Measurements from ENCODE around the gene KRT74. TPM values are rescaled to one million over a fixed set of nuclear protein-coding genes. Genes with fewer than 3 reads are reported as not detected.

The KRT74 gene
- total RNA-seq, 2 experiments from 2014 or later, result not detected

- intact Hi-C loops (cut with micrococcal nuclease; ENCODE audit: unreplicated experiment), result no loop called here
- no peak overlapping the region for H3K4me2 ChIP-seq (ENCODE audit: low read length)
- H2AFZ ChIP-seq (ENCODE audit: low read length), result no peak overlapping the region
- no peaks in the 10 kb centered on the region for H3K9me3 ChIP-seq (ENCODE audit: low read length)
- BruUV-seq (replicated peaks), result no TSS peak
- H3K27ac ChIP-seq (ENCODE audit: low read depth, low read length, poor library complexity, severe bottlenecking), result no peak overlapping the region
- no peaks in the 10 kb centered on the region for H3K36me3 ChIP-seq (ENCODE audit: insufficient read depth, low read length)
- H3K4me1 ChIP-seq (ENCODE audit: insufficient read depth, low read length, poor library complexity, severe bottlenecking), result no peaks in the 10 kb centered on the region
- H4K20me1 ChIP-seq (ENCODE audit: insufficient read depth, low read length), result no peaks in the 10 kb centered on the region; the same call in 1 of the 2 replicates
- CTCF ChIA-PET (ENCODE audit: unreplicated experiment), result no interaction called here
- POLR2A ChIA-PET, result no interaction called here
- no peak overlapping the region for H3K4me3 ChIP-seq (ENCODE audit: low read depth, low read length, poor library complexity, severe bottlenecking)
- no peak for TF ChIP-seq EZH2phosphoT487 (IDR thresholded peaks at IDR 0.05; ENCODE audit: borderline replicate concordance, low read depth, low read length)
- TF ChIP-seq CTCF (conservative IDR thresholded peaks at IDR 0.05; ENCODE audit: low read length), result no peak
- H3K9me2 ChIP-seq (ENCODE audit: insufficient read depth, low read length), result no peaks in the 10 kb centered on the region
- no peaks in the 10 kb centered on the region for H3K79me2 ChIP-seq (ENCODE audit: insufficient read depth, low read depth, low read length)
- no peak for DNase-seq (ENCODE audit: low spot score)
Observed at GRCh38 chr12:52615912-52616311, 42.3 kb upstream of the KRT74 start.

DNA sequence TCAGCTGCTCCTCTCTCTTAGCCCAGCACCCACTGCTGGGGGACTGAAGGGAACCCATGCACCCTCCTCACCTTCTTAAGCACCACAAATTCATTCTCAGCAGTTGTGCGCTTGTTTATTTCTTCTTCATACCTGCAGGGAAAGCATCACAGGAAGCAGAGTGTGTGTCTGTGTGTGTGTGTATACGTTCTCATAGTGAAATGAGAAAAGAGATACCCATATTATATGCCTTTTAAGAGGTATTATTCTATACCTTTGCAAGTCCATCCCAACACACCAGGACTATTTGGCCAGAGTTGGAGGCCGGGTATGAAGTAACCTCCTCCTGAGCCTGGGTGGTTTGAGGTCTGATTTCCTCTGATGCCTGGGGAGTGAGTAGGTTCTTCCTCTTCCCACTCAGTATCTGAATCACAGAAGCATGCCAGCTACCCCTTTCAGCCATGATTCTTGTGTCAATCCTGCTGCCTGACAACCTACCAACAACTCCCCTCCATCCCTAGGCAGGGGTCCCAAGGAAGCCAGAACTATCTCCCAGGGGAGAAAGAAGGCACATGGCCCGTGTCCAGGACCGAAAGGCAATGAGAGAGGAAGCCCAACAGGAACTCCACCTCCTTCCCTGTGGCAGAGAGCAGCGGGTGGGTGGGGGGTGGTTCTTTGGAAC lies 41.7 kb upstream of the KRT74 start:
- H4K20me1 ChIP-seq (ENCODE audit: insufficient read depth, low read length), result no peaks in the 10 kb centered on the region; the same call in 1 of the 2 replicates
- H3K27ac ChIP-seq (ENCODE audit: low read depth, low read length, poor library complexity, severe bottlenecking), result no peak overlapping the region
- CTCF ChIA-PET (ENCODE audit: unreplicated experiment), result no interaction called here
- POLR2A ChIA-PET, result no interaction called here
- no peak overlapping the region for H2AFZ ChIP-seq (ENCODE audit: low read length)
- H3K4me2 ChIP-seq (ENCODE audit: low read length), result no peak overlapping the region
- intact Hi-C loops (cut with micrococcal nuclease; ENCODE audit: unreplicated experiment), result no loop called here
- no peak for DNase-seq (ENCODE audit: low spot score)
- H3K79me2 ChIP-seq (ENCODE audit: insufficient read depth, low read depth, low read length), result no peaks in the 10 kb centered on the region
- no peaks in the 10 kb centered on the region for H3K9me2 ChIP-seq (ENCODE audit: insufficient read depth, low read length)
- H3K36me3 ChIP-seq (ENCODE audit: insufficient read depth, low read length), result no peaks in the 10 kb centered on the region
- H3K9me3 ChIP-seq (ENCODE audit: low read length), result no peaks in the 10 kb centered on the region
- no peak overlapping the region for H3K4me3 ChIP-seq (ENCODE audit: low read depth, low read length, poor library complexity, severe bottlenecking)
- no peak for TF ChIP-seq EZH2phosphoT487 (IDR thresholded peaks at IDR 0.05; ENCODE audit: borderline replicate concordance, low read depth, low read length)
- no peak for TF ChIP-seq CTCF (conservative IDR thresholded peaks at IDR 0.05; ENCODE audit: low read length)
- no TSS peak for BruUV-seq (replicated peaks)
- no peaks in the 10 kb centered on the region for H3K4me1 ChIP-seq (ENCODE audit: insufficient read depth, low read length, poor library complexity, severe bottlenecking)

- no peaks in the 10 kb centered on the region for H3K9me3 ChIP-seq (ENCODE audit: low read length)
- no peak overlapping the region for H3K27ac ChIP-seq (ENCODE audit: low read depth, low read length, poor library complexity, severe bottlenecking)
- intact Hi-C loops (cut with micrococcal nuclease; ENCODE audit: unreplicated experiment), result no loop called here
- H3K36me3 ChIP-seq (ENCODE audit: insufficient read depth, low read length), result no peaks in the 10 kb centered on the region
- no peaks in the 10 kb centered on the region for H3K4me1 ChIP-seq (ENCODE audit: insufficient read depth, low read length, poor library complexity, severe bottlenecking)
- H3K4me3 ChIP-seq (ENCODE audit: low read depth, low read length, poor library complexity, severe bottlenecking), result no peak overlapping the region
- no peak overlapping the region for H2AFZ ChIP-seq (ENCODE audit: low read length)
- ChIA-PET POLR2A (no interaction called here), CTCF (ENCODE audit: unreplicated experiment) (no interaction called here)
- no peaks in the 10 kb centered on the region for H4K20me1 ChIP-seq (ENCODE audit: insufficient read depth, low read length)
- H3K4me2 ChIP-seq (ENCODE audit: low read length), result no peak overlapping the region
- BruUV-seq (replicated peaks), result no TSS peak
- TF ChIP-seq EZH2phosphoT487 (IDR thresholded peaks at IDR 0.05; ENCODE audit: borderline replicate concordance, low read depth, low read length) (no peak), CTCF (conservative IDR thresholded peaks at IDR 0.05; ENCODE audit: low read length) (no peak)
- H3K79me2 ChIP-seq (ENCODE audit: insufficient read depth, low read depth, low read length), result no peaks in the 10 kb centered on the region
- no peaks in the 10 kb centered on the region for H3K9me2 ChIP-seq (ENCODE audit: insufficient read depth, low read length)
- DNase-seq (ENCODE audit: low spot score), result no peak
Observed at GRCh38 chr12:52614381-52615207, 41.0 kb upstream of the KRT74 start.
